Neural cell (in vitro differentiated cells): Measurements from ENCODE around the gene COA6. TPM values are rescaled to one million over a fixed set of nuclear protein-coding genes. Genes with fewer than 3 reads are reported as not detected.

Experiments used
- H2AFZ ChIP-seq: fragments of 200-600, 300-800 bp; sonication (generic), shearing (Covaris generic); 2 replicates; pipeline ENCODE4 v1.6.0; 2014; ENCODE audit warnings: low read depth, mild to moderate bottlenecking, antibody characterized with exemption, low read length, moderate library complexity
- H3F3A ChIP-seq: fragments of 200-600 bp; shearing (Covaris generic); 2 replicates; pipeline ENCODE4 v1.6.1; 2016; ENCODE audit warnings: mild to moderate bottlenecking, moderate library complexity, mixed read lengths, antibody characterized with exemption, low read length; ENCODE audit not compliant: insufficient read depth, poor library complexity, severe bottlenecking
- H3K27ac ChIP-seq: fragments of 200-600, 300-800 bp; sonication (generic), shearing (Covaris generic); 2 replicates; pipeline ENCODE4 v1.5.1; 2014; ENCODE audit warnings: mild to moderate bottlenecking, low read length, moderate library complexity
- H3K27me3 ChIP-seq: fragments of 300-800, 200-600 bp; sonication (generic), shearing (Covaris generic); 2 replicates; pipeline ENCODE4 v1.6.0; 2014; ENCODE audit warnings: mild to moderate bottlenecking, low read depth, low read length, moderate library complexity; ENCODE audit not compliant: insufficient read depth
- H3K36me3 ChIP-seq: fragments of 300-800, 200-600 bp; sonication (generic), shearing (Covaris generic); 2 replicates; pipeline ENCODE4 v1.5.1; 2014; ENCODE audit warnings: mild to moderate bottlenecking, antibody characterized with exemption, low read length, moderate library complexity; ENCODE audit not compliant: insufficient read depth
- H3K4me2 ChIP-seq: fragments of 300-800, 200-600 bp; sonication (generic), shearing (Covaris generic); 2 replicates; pipeline ENCODE4 v1.6.0; 2014; ENCODE audit warnings: mild to moderate bottlenecking, low read length
- H3K4me3 ChIP-seq: fragments of 300-800, 200-600 bp; sonication (generic), shearing (Covaris generic); 2 replicates; pipeline ENCODE4 v1.5.1; 2014; ENCODE audit warnings: mild to moderate bottlenecking, low read length, moderate library complexity
- H3K79me2 ChIP-seq: fragments of 200-600 bp; shearing (Covaris generic); replicated peaks from 2 replicates; pipeline ENCODE4 v1.6.0; 2014; ENCODE audit warnings: mild to moderate bottlenecking, low read length, moderate library complexity; ENCODE audit not compliant: insufficient read depth
- H3K9ac ChIP-seq: fragments of 300-800, 200-600 bp; sonication (generic), shearing (Covaris generic); 2 replicates; pipeline ENCODE4 v1.6.1; 2016; ENCODE audit warnings: mild to moderate bottlenecking, low read length, mixed read lengths
- H3K9me2 ChIP-seq: fragments of 200-600 bp; shearing (Covaris generic); 2 replicates; pipeline ENCODE4 v1.6.1; 2016; ENCODE audit warnings: mild to moderate bottlenecking, low read length, mixed read lengths; ENCODE audit not compliant: insufficient read depth
- H3K9me3 ChIP-seq: fragments of 200-600, 300-800 bp; sonication (generic), shearing (Covaris generic); 2 replicates; pipeline ENCODE4 v1.6.1; 2016; ENCODE audit warnings: mild to moderate bottlenecking, mixed run types, low read length, moderate library complexity, mixed read lengths
- H4K20me1 ChIP-seq: fragments of 200-600 bp; shearing (Covaris generic); 2 replicates; pipeline ENCODE4 v1.6.1; 2016; ENCODE audit warnings: mild to moderate bottlenecking, mixed run types; ENCODE audit not compliant: insufficient read depth
- CTCF ChIP-seq: fragments of 450-650 bp; IDR thresholded peaks from 2 replicates; pipeline ENCODE4 v1.5.1; 2014; ENCODE audit warnings: antibody characterized with exemption, mild to moderate bottlenecking, moderate library complexity; ENCODE audit not compliant: poor library complexity, severe bottlenecking
- EP300 ChIP-seq: fragments of 450-650 bp; conservative IDR thresholded peaks from 2 replicates; pipeline ENCODE4 v1.6.1; 2014; ENCODE audit warnings: antibody characterized with exemption, mild to moderate bottlenecking, moderate library complexity; ENCODE audit not compliant: poor library complexity, severe bottlenecking
- EZH2 ChIP-seq: fragments of 200-600, 300-800 bp; shearing (Covaris generic), sonication (generic); IDR thresholded peaks from 2 replicates; pipeline ENCODE4 v1.6.1; 2014; ENCODE audit warnings: antibody characterized with exemption, low read length, borderline replicate concordance, mild to moderate bottlenecking; ENCODE audit not compliant: insufficient read depth, poor library complexity, severe bottlenecking
- MXI1 ChIP-seq: fragments of 450-650 bp; conservative IDR thresholded peaks from 2 replicates; pipeline ENCODE4 v1.6.1; 2014; ENCODE audit warnings: antibody characterized with exemption, mild to moderate bottlenecking; ENCODE audit not compliant: poor library complexity, severe bottlenecking
- POLR2AphosphoS5 ChIP-seq: IDR thresholded peaks from 2 replicates; pipeline ENCODE4 v1.6.1; 2012
- RAD21 ChIP-seq: fragments of 450-650 bp; conservative IDR thresholded peaks from 2 replicates; pipeline ENCODE4 v1.6.1; 2014; ENCODE audit warnings: antibody characterized with exemption, mild to moderate bottlenecking, moderate library complexity
- SMC3 ChIP-seq: fragments of 450-650 bp; conservative IDR thresholded peaks from 2 replicates; pipeline ENCODE4 v1.6.1; 2014; ENCODE audit warnings: antibody characterized with exemption, mild to moderate bottlenecking, moderate library complexity; ENCODE audit not compliant: poor library complexity
- TAF1 ChIP-seq: IDR thresholded peaks from 2 replicates; pipeline ENCODE4 v1.6.1; 2012; ENCODE audit warnings: low read depth
- polyA plus RNA-seq: library from polyadenylated mRNA; depleted of rRNA; stranded (reverse); fragments of >200 nt; gene quantifications from 2 replicates; pipeline ENCODE4 v1.2.3, GENCODE V29; 2014
- TF ChIP-seq, protein P1 (sequence below): IDR thresholded peaks from 2 replicates; pipeline ENCODE4 v1.6.1; 2012; ENCODE audit warnings: borderline replicate concordance

The COA6 gene
- polyA plus RNA-seq, 1 donor from 2014 or later = 48.3 TPM

- no peak for TF ChIP-seq EP300
- TF ChIP-seq, protein P1, sequence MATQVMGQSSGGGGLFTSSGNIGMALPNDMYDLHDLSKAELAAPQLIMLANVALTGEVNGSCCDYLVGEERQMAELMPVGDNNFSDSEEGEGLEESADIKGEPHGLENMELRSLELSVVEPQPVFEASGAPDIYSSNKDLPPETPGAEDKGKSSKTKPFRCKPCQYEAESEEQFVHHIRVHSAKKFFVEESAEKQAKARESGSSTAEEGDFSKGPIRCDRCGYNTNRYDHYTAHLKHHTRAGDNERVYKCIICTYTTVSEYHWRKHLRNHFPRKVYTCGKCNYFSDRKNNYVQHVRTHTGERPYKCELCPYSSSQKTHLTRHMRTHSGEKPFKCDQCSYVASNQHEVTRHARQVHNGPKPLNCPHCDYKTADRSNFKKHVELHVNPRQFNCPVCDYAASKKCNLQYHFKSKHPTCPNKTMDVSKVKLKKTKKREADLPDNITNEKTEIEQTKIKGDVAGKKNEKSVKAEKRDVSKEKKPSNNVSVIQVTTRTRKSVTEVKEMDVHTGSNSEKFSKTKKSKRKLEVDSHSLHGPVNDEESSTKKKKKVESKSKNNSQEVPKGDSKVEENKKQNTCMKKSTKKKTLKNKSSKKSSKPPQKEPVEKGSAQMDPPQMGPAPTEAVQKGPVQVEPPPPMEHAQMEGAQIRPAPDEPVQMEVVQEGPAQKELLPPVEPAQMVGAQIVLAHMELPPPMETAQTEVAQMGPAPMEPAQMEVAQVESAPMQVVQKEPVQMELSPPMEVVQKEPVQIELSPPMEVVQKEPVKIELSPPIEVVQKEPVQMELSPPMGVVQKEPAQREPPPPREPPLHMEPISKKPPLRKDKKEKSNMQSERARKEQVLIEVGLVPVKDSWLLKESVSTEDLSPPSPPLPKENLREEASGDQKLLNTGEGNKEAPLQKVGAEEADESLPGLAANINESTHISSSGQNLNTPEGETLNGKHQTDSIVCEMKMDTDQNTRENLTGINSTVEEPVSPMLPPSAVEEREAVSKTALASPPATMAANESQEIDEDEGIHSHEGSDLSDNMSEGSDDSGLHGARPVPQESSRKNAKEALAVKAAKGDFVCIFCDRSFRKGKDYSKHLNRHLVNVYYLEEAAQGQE = no peak
- no peak for TF ChIP-seq SMC3
- TF ChIP-seq RAD21 = no peak
- TF ChIP-seq EZH2 = no peak
- TF ChIP-seq POLR2AphosphoS5 = no peak
- TF ChIP-seq TAF1 = no peak
- no peak for TF ChIP-seq CTCF
- TF ChIP-seq MXI1 = no peak
- Histone ChIP-seq H3K36me3 (no peaks in the 10 kb centered on the region), H3K9me2 (no peaks in the 10 kb centered on the region), H3K79me2 (no peaks in the 10 kb centered on the region), H3K27ac (no peak overlapping the region), H4K20me1 (no peaks in the 10 kb centered on the region), H3K9me3 (no peaks in the 10 kb centered on the region), H3K27me3 (peaks cover 3% of the 10 kb centered on the region), H3K9ac (no peak overlapping the region), H2AFZ (no peak overlapping the region), H3K4me2 (no peak overlapping the region), H3K4me3 (no peak overlapping the region), H3F3A (no peaks in the 10 kb centered on the region)
These were observed 3.5 kb upstream of the COA6 start for GRCh38 chr1:234369784-234370183.

- no peak overlapping the region for H3K9ac ChIP-seq
- no peaks in the 10 kb centered on the region for H4K20me1 ChIP-seq
- no peaks in the 10 kb centered on the region for H3K9me3 ChIP-seq
- H3K4me3 ChIP-seq = no peak overlapping the region
- no peak overlapping the region for H3K27ac ChIP-seq
- H3K79me2 ChIP-seq = peaks cover 4% of the 10 kb centered on the region
- H2AFZ ChIP-seq = no peak overlapping the region
- H3K36me3 ChIP-seq = no peaks in the 10 kb centered on the region
- no peaks in the 10 kb centered on the region for H3K27me3 ChIP-seq
- no peaks in the 10 kb centered on the region for H3F3A ChIP-seq
- H3K4me2 ChIP-seq = no peak overlapping the region
- TF ChIP-seq EP300 (no peak), MXI1 (no peak), RAD21 (no peak), EZH2 (no peak), TAF1 (no peak), SMC3 (no peak), CTCF (no peak), POLR2AphosphoS5 (no peak)
- TF ChIP-seq, protein P1 = no peak
- H3K9me2 ChIP-seq = no peaks in the 10 kb centered on the region
These were observed 1.8 kb upstream of the COA6 start for GRCh38 chr1:234371414-234371813.
